Aorta (tissue), 5 donors: Measurements from ENCODE around the gene TM4SF20. TPM values are rescaled to one million over a fixed set of nuclear protein-coding genes. Genes with fewer than 3 reads are reported as not detected.
"Not testable (repeated sequence)": the region's sequence is repeated elsewhere in the genome, so short reads cannot be mapped to it uniquely, and the experiment has no call there.

Experiments
- ATAC-seq: fragments of 200-7000 bp; cut with Tn5 transposase; one replicate; pipeline ENCODE4 v1.9.1; 2022; ENCODE audit warnings: moderate library complexity; ENCODE audit not compliant: low FRiP score
- DNase-seq, 2 donors: peaks; one replicate each; pipeline ENCODE4 v3.0.0-alpha.2; 2020
- H3K27ac ChIP-seq, 2 donors: one replicate each; pipeline ENCODE4 v1.5.1; 2013; ENCODE audit warnings: low read length in 2 of 2, mild to moderate bottlenecking in 2 of 2, moderate library complexity in 2 of 2, control low read depth in 1 of 2, inconsistent platforms in 1 of 2, low read depth in 1 of 2
- H3K27me3 ChIP-seq, 2 donors: one replicate each; pipeline ENCODE4 v1.6.1; 2013; ENCODE audit warnings: control low read depth in 1 of 2, low read length in 1 of 2, mild to moderate bottlenecking in 1 of 2, moderate library complexity in 1 of 2; ENCODE audit not compliant: insufficient read depth in 2 of 2, control insufficient read depth in 1 of 2
- H3K36me3 ChIP-seq, 2 donors: one replicate each; pipeline ENCODE4 v1.6.1; 2013; ENCODE audit warnings: control low read depth in 1 of 2, low read length in 1 of 2, mild to moderate bottlenecking in 1 of 2; ENCODE audit not compliant: insufficient read depth in 2 of 2, control insufficient read depth in 1 of 2
- H3K4me1 ChIP-seq, 2 donors: one replicate each; pipeline ENCODE4 v1.6.1; 2013; ENCODE audit warnings: low read length in 2 of 2, control low read depth in 1 of 2, mild to moderate bottlenecking in 1 of 2, moderate library complexity in 1 of 2; ENCODE audit not compliant: insufficient read depth in 2 of 2, control insufficient read depth in 1 of 2
- H3K4me3 ChIP-seq, 2 donors: one replicate each; pipeline ENCODE4 v1.5.1; 2013; ENCODE audit warnings: low read length in 2 of 2, control low read depth in 1 of 2, mild to moderate bottlenecking in 1 of 2
- H3K9me3 ChIP-seq: one replicate; pipeline ENCODE4 v1.6.1; 2013; ENCODE audit warnings: mild to moderate bottlenecking, low read length; ENCODE audit not compliant: control insufficient read depth
- WGBS, 2 donors: extraction: QIAGEN DNeasy Blood & Tissue Kit; methylation state at CpG; one replicate each; pipeline ENCODE4 v1.1.7; 2013; 5-methylcytosine and 5-hydroxymethylcytosine counted together
- intact Hi-C, 2 donors: fragments of 100-400 bp; cut with DNase I; formaldehyde crosslinking; loops; one replicate each; pipeline versions ENCODE4 v1.14.2 to v1.15.0; 2022
- polyA plus RNA-seq, 2 donors: library from polyadenylated mRNA; stranded (reverse); fragments of 200-250 nt; gene quantifications; one replicate each; pipeline ENCODE4 v1.2.3, GENCODE V29; 2013
- total RNA-seq, 2 donors: library from RNA; stranded (reverse); fragmentation: NEBNext Ultra II Directional; extraction: Animal tissue kit (Norgen Biotek cat#: 25700); gene quantifications; one replicate each; pipeline ENCODE4 v1.2.1, GENCODE V29; 2021
- donor health status: healthy with polysubstance abuse.
- donor health status: Bipolar disorder and iron deficiency.
- donor health status: DM: no; HTN: no; CAD: no.
- donor health status: DM: no; HTN: no; CAD: no.
- donor health status: DM: yes; HTN: yes; CAD: no.

The TM4SF20 gene
- total and polyA plus RNA-seq, 4 donors = 25.0 TPM; not detected in 3

- H3K27ac ChIP-seq = no peak overlapping the region
- H3K36me3 ChIP-seq = no peaks in the 10 kb centered on the region
- H3K4me1 ChIP-seq = no peaks in the 10 kb centered on the region
- WGBS, 2 donors = 85 to 89% methylated on average over 3 of the region's 3 CpGs
- H3K4me3 ChIP-seq = no peak overlapping the region
- intact Hi-C loops = no loop called here
- H3K27me3 ChIP-seq = no peaks in the 10 kb centered on the region
- H3K9me3 ChIP-seq = no peaks in the 10 kb centered on the region
- no peak for ATAC-seq
- no peak for DNase-seq
Observed at GRCh38 chr2:227389231-227389630, 10.1 kb upstream of the TM4SF20 start.

GRCh38 chr2:227388537-227389011 lies 9.5 kb upstream of the TM4SF20 start:
- H3K4me1 ChIP-seq = no peaks in the 10 kb centered on the region
- no peak overlapping the region for H3K27ac ChIP-seq
- intact Hi-C loops = no loop called here
- DNase-seq (no peak), ATAC-seq (no peak)
- H3K4me3 ChIP-seq = no peak overlapping the region
- H3K36me3 ChIP-seq = no peaks in the 10 kb centered on the region
- 61 to 68% methylated on average over 7 of the region's 7 CpGs for WGBS, 2 donors
- H3K27me3 ChIP-seq = no peaks in the 10 kb centered on the region
- H3K9me3 ChIP-seq = no peaks in the 10 kb centered on the region

- H3K4me1 ChIP-seq, DNase-seq, intact Hi-C loops, H3K4me3 ChIP-seq, H3K9me3 ChIP-seq, H3K36me3 ChIP-seq, ATAC-seq, H3K27ac ChIP-seq, H3K27me3 ChIP-seq: not testable (repeated sequence)
- WGBS, 2 donors = 87 to 89% methylated on average over 7 of the region's 7 CpGs
Observed at GRCh38 chr2:227387583-227387982, 8.5 kb upstream of the TM4SF20 start, which contains the start of gene SCYGR1. Gene SCYGR1, minus strand, starts transcription at chr2:227387949. Its CDS starts 0 bp downstream, at chr2:227387949.

GRCh38 chr2:227386630-227387029 lies 7.5 kb upstream of the TM4SF20 start:
- no peaks in the 10 kb centered on the region for H3K36me3 ChIP-seq
- WGBS, 2 donors = 82 to 85% methylated on average over 6 of the region's 6 CpGs
- intact Hi-C loops = no loop called here
- no peaks in the 10 kb centered on the region for H3K27me3 ChIP-seq
- no peak overlapping the region for H3K27ac ChIP-seq
- ATAC-seq = no peak
- H3K9me3 ChIP-seq = no peaks in the 10 kb centered on the region
- no peaks in the 10 kb centered on the region for H3K4me1 ChIP-seq
- no peak overlapping the region for H3K4me3 ChIP-seq
- no peak for DNase-seq

- H3K4me3 ChIP-seq = no peak overlapping the region
- 48 to 58% methylated on average over 3 of the region's 3 CpGs for WGBS, 2 donors
- DNase-seq = no peak
- intact Hi-C loops = no loop called here
- H3K9me3 ChIP-seq = no peaks in the 10 kb centered on the region
- H3K4me1 ChIP-seq = no peaks in the 10 kb centered on the region
- ATAC-seq = no peak
- no peaks in the 10 kb centered on the region for H3K36me3 ChIP-seq
- H3K27ac ChIP-seq = no peak overlapping the region
- H3K27me3 ChIP-seq = no peaks in the 10 kb centered on the region
Observed at GRCh38 chr2:227383686-227384085, 4.6 kb upstream of the TM4SF20 start.

GRCh38 chr2:227382241-227382835 lies 3.2 kb upstream of the TM4SF20 start:
- H3K4me3 ChIP-seq, H3K9me3 ChIP-seq, intact Hi-C loops, H3K36me3 ChIP-seq, H3K27me3 ChIP-seq, H3K4me1 ChIP-seq, ATAC-seq, DNase-seq, H3K27ac ChIP-seq: not testable (repeated sequence)
- 77 to 82% methylated on average over 2 of the region's 2 CpGs for WGBS, 2 donors

GRCh38 chr2:227378371-227378782 lies 729 bp downstream of the TM4SF20 start:
- WGBS, 2 donors = 82 to 85% methylated on average over 4 of the region's 4 CpGs
- DNase-seq = no peak
- intact Hi-C loops = no loop called here

GRCh38 chr2:227377467-227378351 lies 1.4 kb downstream of the TM4SF20 start:
- Histone ChIP-seq H3K9me3 (no peaks in the 10 kb centered on the region), H3K27ac (no peak overlapping the region), H3K4me1 (no peaks in the 10 kb centered on the region), H3K4me3 (no peak overlapping the region), H3K27me3 (no peaks in the 10 kb centered on the region), H3K36me3 (no peaks in the 10 kb centered on the region)
- intact Hi-C loops = no loop called here
- ATAC-seq = no peak
- WGBS, 2 donors = 83% methylated on average over 8 of the region's 8 CpGs
- no peak for DNase-seq

More at GRCh38 chr2:227378371-227378782, 729 bp downstream of the TM4SF20 start:
- no peak for ATAC-seq
- Histone ChIP-seq H3K9me3 (no peaks in the 10 kb centered on the region), H3K27ac (no peak overlapping the region), H3K4me1 (no peaks in the 10 kb centered on the region), H3K4me3 (no peak overlapping the region), H3K27me3 (no peaks in the 10 kb centered on the region), H3K36me3 (no peaks in the 10 kb centered on the region)
